ENCODE measurements around the gene DOCK9.
"Not testable (repeated sequence)": the region's sequence is repeated elsewhere in the genome, so short reads cannot be mapped to it uniquely, and the experiment has no call there.

DOCK9 gene

GRCh38 chr13:98775386-98775785, 202.5 kb downstream of the DOCK9 start:
- no peak for DNase-seq (ENCODE audit: low read depth)

- no peak for DNase-seq (ENCODE audit: low read depth)
Observed at GRCh38 chr13:98774776-98775175, 203.1 kb downstream of the DOCK9 start.

- DNase-seq (ENCODE audit: low read depth): no peak
Observed at GRCh38 chr13:98773921-98774320, 203.9 kb downstream of the DOCK9 start.

DNA sequence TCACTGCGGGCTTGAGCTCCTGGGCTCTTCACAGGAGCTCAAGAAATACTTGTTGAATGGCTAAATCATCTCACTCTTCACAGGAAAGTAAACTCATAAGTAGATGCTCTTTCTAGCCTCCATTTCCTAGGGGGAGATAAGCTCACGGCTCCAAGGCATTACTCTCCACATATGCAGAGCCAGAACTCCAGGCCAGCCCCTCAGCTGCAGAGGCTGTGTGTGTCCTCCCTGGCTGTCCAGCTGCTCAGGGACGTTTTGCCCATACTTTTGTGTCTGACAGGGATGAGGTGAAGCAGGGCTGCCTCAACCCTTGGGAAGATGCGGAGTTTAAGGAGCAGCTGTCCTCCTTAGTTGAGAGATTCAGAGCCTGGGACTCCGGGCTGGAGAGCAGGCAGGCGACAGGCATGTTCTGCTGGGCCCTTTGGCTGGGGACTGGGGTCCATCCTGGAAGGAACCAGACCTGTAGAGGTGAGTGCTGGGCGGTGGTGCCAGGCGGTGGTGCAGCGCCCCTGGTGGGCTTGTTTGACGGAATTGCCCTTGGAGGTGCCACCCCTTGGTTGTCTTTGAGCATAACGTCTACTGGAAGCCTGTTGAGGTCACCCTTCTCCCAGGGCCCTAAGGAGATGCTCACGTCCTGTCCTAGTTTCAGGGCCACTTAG, 204.9 kb downstream of the DOCK9 start:
- DNase-seq (ENCODE audit: low read depth): no peak

DNA sequence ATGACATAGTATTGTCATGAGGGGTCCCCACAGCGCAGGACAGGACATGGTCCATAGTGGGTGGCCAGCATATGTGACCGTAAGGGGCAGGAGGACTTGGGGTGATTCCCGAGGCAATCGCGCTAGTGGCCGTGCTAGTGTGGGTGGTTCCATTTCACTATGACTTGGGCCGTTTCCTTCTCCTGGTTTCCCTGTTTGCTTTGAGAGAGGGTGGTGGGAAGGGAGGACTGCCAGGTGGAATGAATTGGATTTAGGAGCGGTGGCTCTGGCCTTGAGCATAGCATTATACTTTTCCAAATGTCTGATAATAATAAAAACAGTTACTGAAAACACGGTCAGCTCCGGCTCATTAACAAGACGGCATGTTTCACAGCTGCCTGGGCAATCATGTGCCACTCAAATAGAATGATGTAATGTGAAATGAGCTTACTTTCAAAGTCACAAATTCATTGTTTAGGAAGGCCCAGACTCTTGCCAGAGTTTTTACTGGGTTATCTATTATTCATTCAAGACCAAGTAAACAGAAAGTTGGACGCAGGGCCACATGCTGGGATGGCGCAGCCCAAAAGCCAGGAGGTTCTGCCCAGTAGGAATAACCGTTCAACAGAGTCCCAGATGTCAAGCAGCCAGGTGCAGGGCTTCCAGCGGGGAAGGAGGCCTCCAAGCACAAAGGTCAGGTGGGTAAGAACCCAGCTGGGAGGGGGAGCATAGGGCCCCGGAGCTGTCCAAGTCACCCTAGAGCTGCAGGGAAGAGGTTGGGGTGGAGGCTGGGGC, 205.8 kb downstream of the DOCK9 start:
- DNase-seq (ENCODE audit: low read depth): no peak

DNA sequence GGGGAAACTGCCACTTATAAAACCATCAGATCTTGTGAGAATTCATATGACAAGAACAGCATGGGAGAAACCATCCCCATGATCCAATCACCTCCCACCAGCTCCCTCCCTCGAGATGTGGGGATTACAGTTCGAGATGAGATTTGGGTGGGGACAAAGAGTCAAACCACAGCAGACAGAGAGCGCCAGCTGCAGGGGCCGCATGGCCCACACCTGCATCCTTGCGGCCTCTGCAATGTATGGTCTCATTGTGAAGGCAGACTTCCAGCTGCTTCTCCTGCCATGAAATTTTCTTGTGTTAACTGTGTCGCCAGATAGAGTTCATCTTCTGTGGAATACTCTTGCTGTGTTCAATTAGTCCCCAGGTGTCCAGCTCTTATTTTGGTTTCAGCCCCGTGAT, 208.1 kb downstream of the DOCK9 start:
- DNase-seq (ENCODE audit: low read depth): no peak

GRCh38 chr13:98768522-98768921, 209.3 kb downstream of the DOCK9 start:
- DNase-seq (ENCODE audit: low read depth): no peak

DNA sequence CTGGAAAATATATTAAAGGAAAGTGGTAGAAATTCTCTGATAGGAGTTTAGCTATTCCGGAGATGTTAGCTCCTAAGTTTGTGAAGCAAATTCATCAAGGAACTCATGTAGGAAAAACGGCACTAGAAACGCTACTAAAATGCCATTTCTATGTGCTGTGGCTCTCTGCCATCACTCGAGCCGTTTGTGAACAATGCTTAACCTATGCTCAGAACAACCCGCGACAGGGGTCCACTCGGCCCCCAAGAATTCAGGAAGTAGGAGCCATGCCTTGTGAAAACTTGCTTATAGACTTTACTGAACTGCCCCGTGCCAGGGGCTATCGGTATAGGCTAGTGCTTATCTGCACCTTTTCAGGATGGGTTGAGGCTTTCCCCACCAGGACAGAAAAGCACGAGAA, 211.2 kb downstream of the DOCK9 start:
- no peak for DNase-seq (ENCODE audit: low read depth)

DNA sequence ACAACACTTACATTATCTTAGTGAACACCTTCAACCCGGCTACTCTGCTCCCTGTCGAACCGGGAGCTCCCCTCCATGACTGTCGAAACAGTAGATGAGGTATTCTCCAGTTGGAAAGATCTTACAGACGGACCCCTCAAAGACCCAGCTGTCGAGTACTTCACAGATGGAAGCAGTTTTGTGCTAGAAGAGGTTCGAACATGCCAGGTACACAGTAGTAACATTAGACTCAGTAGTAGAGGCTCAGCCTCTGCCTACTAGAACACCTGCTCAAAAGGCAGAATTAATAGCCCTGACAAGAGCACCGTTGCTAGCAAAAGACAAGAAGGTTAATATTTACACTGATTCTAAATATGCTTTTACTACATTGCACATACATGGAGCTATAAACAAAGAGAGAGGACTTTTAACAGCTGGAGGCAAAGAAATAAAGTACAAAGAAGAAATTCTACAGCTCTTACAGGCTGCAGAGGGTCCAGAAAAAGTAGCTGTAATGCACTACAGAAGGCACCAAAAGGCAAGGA, 211.8 kb downstream of the DOCK9 start:
- DNase-seq (ENCODE audit: low read depth): no peak

GRCh38 chr13:98761986-98762616, 215.8 kb downstream of the DOCK9 start:
- DNase-seq (ENCODE audit: low read depth): no peak

DNA sequence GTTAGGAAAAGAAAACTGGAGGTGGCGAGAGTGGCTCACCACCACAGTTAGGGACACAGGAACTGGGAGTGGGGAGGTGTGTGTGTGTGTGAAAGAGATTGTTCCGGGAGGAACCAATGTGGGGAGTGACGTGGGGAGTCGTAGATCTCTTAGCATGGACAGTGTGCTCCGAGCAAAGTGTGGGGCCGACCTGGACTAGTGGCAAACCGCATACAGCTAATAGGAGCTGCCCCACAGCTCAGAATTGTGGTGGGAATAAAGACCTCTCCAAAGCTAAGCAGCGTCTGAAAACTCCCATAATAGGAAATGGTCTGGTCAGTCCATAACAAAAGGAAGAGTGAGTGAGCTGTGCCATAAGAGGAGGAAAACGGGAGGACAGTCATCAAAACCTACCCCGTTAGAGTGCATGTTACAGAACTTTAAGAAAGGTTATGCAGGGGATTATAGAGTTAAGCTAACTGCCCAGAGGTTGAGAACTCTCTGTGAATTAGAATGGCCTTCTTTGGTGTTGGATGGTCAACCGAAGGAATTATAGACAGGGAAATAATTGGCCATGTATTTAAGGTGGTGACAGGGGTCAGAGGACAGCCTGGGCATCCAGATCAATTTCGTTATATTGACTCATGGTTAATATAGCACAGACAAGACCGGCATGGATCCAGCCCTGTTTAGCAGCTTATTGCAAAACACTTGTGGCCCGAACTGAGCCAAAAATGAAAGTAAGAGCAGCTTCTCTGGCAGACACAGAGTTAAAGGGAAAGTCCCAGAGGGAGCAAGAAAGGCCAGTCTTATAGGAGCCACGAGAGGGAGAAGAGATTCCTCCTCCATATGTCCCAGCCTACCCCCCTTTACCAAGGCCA, 216.5 kb downstream of the DOCK9 start:
- peak; percentile 72 for DNase-seq (ENCODE audit: low read depth)

- no peak for DNase-seq (ENCODE audit: low read depth)
Observed at GRCh38 chr13:98755729-98756128, 222.1 kb downstream of the DOCK9 start.

GRCh38 chr13:98755116-98755515, 222.7 kb downstream of the DOCK9 start:
- DNase-seq (ENCODE audit: low read depth): no peak

- DNase-seq (ENCODE audit: low read depth): not testable (repeated sequence)
Observed at GRCh38 chr13:98754468-98754867, 223.4 kb downstream of the DOCK9 start.

GRCh38 chr13:98752467-98753290, 225.2 kb downstream of the DOCK9 start, which contains the start of gene SLC15A1:
Gene SLC15A1 (minus strand): TSS chr13:98752672. CDS start chr13:98752598, 74 bp downstream.
- no peak for DNase-seq (ENCODE audit: low read depth)

DNA sequence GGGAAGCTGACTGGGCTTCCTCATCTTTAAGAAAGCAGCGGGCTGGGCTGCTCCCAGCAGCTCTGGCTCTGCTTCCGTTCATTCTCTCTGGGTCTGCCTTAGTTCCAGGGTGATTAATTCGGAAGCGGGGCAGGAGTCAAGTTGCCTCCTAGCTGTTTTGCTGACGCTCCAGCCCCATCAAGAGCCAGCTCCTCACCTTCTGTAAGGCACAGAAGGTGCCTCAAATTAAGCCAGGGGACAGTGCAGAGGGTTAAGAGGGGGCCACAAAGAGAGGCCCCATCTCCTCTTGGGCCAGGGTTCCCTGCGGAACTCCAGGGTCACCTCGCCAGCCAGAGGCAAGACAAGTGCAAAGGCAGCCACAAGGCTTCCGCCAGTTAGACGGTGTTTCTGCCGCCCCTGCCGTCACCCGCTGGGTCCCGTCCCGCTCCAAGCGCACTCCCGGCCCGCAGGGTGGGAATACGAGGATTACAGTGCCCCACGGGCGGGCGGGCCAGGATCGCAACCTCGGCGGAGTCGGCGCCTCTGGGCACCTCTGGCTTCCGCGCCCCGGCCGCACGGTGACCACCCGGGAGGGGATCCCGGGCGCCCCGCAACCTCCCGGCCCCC, 225.9 kb downstream of the DOCK9 start:
- DNase-seq (ENCODE audit: low read depth): no peak

GRCh38 chr13:98751367-98751782, 226.5 kb downstream of the DOCK9 start:
- no peak for DNase-seq (ENCODE audit: low read depth)

DNA sequence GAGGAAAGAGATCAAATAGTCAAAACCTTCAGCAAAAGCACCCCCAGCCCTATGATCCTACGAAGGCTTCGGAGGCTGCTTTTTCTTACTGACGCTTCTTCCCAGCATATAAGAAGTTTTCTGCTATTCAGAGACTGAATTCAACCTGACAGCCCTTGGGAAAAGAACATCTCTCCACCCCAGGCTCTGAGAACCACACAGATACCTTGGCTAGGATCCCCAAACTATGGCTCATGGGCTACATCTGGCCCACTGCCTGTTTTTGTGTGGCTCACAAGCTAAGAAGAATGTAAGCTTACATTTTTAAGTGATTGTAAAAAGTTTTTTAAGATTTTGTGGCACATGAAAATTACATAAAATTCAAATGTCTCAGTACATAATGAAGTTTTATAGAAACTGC, 228.4 kb downstream of the DOCK9 start:
- peak; percentile 13 for DNase-seq (ENCODE audit: low read depth)

GRCh38 chr13:98746968-98747367, 230.9 kb downstream of the DOCK9 start:
- DNase-seq (ENCODE audit: low read depth): no peak
